IMR-90 (cell line): ENCODE data around the gene STOX2. TPM values are rescaled to one million over a fixed set of nuclear protein-coding genes. Genes with fewer than 3 reads are reported as not detected.

Experiments
- ATAC-seq: fragments of 200-7000 bp; cut with Tn5 transposase; 2 replicates; pipeline ENCODE4 v1.9.1; 2020; ENCODE audit warnings: low read depth, mild to moderate bottlenecking, moderate library complexity
- BruUV-seq: library from RNA; stranded (reverse); fragments of 400-500 nt; replicated peaks from 2 replicates; lab custom pipeline; 2021; lab: Mats Ljungman, UMichigan
- CTCF ChIA-PET: fragments of 300-600 bp; formaldehyde crosslinking; extraction: SDS; loops from one replicate; lab custom pipeline; 2021; ENCODE audit warnings: antibody characterized with exemption; lab: Yijun Ruan, JAX
- POLR2A ChIA-PET: fragments of 300-600 bp; sonication (Branson Sonifier 250); formaldehyde crosslinking; loops from one replicate; lab custom pipeline; 2022; ENCODE audit warnings: antibody characterized with exemption; ENCODE audit not compliant: unreplicated experiment; lab: Charles Lee
- DNase-seq: peaks from one replicate; pipeline ENCODE4 v3.0.0; 2013
- H2AFZ ChIP-seq: replicated peaks from 2 replicates; pipeline ENCODE3; 2013; ENCODE audit warnings: low read length, mild to moderate bottlenecking; ENCODE audit not compliant: poor library complexity
- H2AK5ac ChIP-seq: 2 replicates; pipeline ENCODE4 v1.6.1; 2013; ENCODE audit warnings: low read depth, low read length, inconsistent platforms
- H2AK9ac ChIP-seq: replicated peaks from 2 replicates; pipeline ENCODE3; 2013; ENCODE audit warnings: mild to moderate bottlenecking, low read depth, low read length, moderate library complexity; ENCODE audit not compliant: poor library complexity
- H2BK120ac ChIP-seq: 2 replicates; pipeline ENCODE4 v1.6.1; 2013; ENCODE audit warnings: low read depth, low read length, inconsistent platforms
- H2BK15ac ChIP-seq: 3 replicates; pipeline ENCODE4 v1.6.1; 2013; ENCODE audit warnings: low read depth, low read length, inconsistent platforms
- H2BK20ac ChIP-seq: 2 replicates; pipeline ENCODE4 v1.6.1; 2013; ENCODE audit warnings: low read depth, mild to moderate bottlenecking, inconsistent platforms, low read length, moderate library complexity
- H2BK5ac ChIP-seq: 2 replicates; pipeline ENCODE4 v1.6.1; 2013; ENCODE audit warnings: mild to moderate bottlenecking, low read depth, low read length, inconsistent platforms; ENCODE audit not compliant: poor library complexity, severe bottlenecking
- H3K14ac ChIP-seq: replicated peaks from 2 replicates; pipeline ENCODE4 v1.6.1; 2013; ENCODE audit warnings: low read depth, low read length, inconsistent platforms
- H3K18ac ChIP-seq: 2 replicates; pipeline ENCODE4 v1.6.1; 2013; ENCODE audit warnings: low read depth, low read length, control low read depth
- H3K23ac ChIP-seq: 2 replicates; pipeline ENCODE4 v1.6.1; 2013; ENCODE audit warnings: low read depth, low read length, inconsistent platforms
- H3K27ac ChIP-seq: 2 replicates; pipeline ENCODE4 v1.5.1; 2013; ENCODE audit warnings: mild to moderate bottlenecking, control low read depth, low read length; ENCODE audit not compliant: insufficient read depth
- H3K27me3 ChIP-seq: 2 replicates; pipeline ENCODE4 v1.6.1; 2013; ENCODE audit warnings: low read length; ENCODE audit not compliant: control insufficient read depth, insufficient read depth
- H3K36me3 ChIP-seq: 2 replicates; pipeline ENCODE4 v1.6.1; 2013; ENCODE audit warnings: low read length, mixed read lengths; ENCODE audit not compliant: control insufficient read depth, insufficient read depth
- H3K4ac ChIP-seq: 2 replicates; pipeline ENCODE4 v1.6.1; 2013; ENCODE audit warnings: low read depth, low read length, inconsistent platforms
- H3K4me1 ChIP-seq: 2 replicates; pipeline ENCODE4 v1.6.1; 2013; ENCODE audit warnings: low read length, mixed read lengths; ENCODE audit not compliant: control insufficient read depth, insufficient read depth
- H3K4me2 ChIP-seq: 2 replicates; pipeline ENCODE4 v1.6.1; 2013; ENCODE audit warnings: low read depth, mild to moderate bottlenecking, control low read depth, low read length, moderate library complexity
- H3K4me3 ChIP-seq: 2 replicates; pipeline ENCODE4 v1.5.1; 2013; ENCODE audit warnings: low read depth, mild to moderate bottlenecking, control low read depth, low read length, moderate library complexity; ENCODE audit not compliant: insufficient read depth
- H3K56ac ChIP-seq: 2 replicates; pipeline ENCODE4 v1.6.1; 2013; ENCODE audit warnings: low read length, inconsistent platforms; ENCODE audit not compliant: insufficient read depth; ENCODE audit errors: extremely low read depth
- H3K79me1 ChIP-seq, 2 experiments: 2 replicates each; pipeline ENCODE4 v1.6.1; 2013; ENCODE audit warnings: low read length in 2 of 2, inconsistent platforms in 1 of 2, low read depth in 1 of 2
- H3K9ac ChIP-seq: 2 replicates; pipeline ENCODE4 v1.6.1; 2013; ENCODE audit warnings: low read depth, low read length, control low read depth
- H3K9me1 ChIP-seq: 2 replicates; pipeline ENCODE4 v1.6.1; 2013; ENCODE audit warnings: low read length, inconsistent platforms; ENCODE audit not compliant: insufficient read depth
- H3K9me3 ChIP-seq: 2 replicates; pipeline ENCODE4 v1.6.1; 2013; ENCODE audit warnings: low read length; ENCODE audit not compliant: control insufficient read depth, insufficient read depth
- H4K20me1 ChIP-seq: 2 replicates; pipeline ENCODE4 v1.6.1; 2013; ENCODE audit warnings: low read length, inconsistent platforms; ENCODE audit not compliant: insufficient read depth
- H4K5ac ChIP-seq: 2 replicates; pipeline ENCODE4 v1.6.1; 2013; ENCODE audit warnings: mild to moderate bottlenecking, low read depth, low read length, control low read depth
- H4K8ac ChIP-seq, 2 experiments: 2 replicates each; pipeline ENCODE4 v1.6.1; 2013; ENCODE audit warnings: low read depth in 2 of 2, low read length in 2 of 2, control low read depth in 1 of 2, inconsistent platforms in 1 of 2
- H4K91ac ChIP-seq: 2 replicates; pipeline ENCODE4 v1.6.1; 2013; ENCODE audit warnings: low read depth, low read length, inconsistent platforms; ENCODE audit not compliant: insufficient read depth
- BHLHE40 ChIP-seq: fragments of 150-350 bp; IDR thresholded peaks from 2 replicates; pipeline ENCODE4 v1.6.1; 2016; ENCODE audit warnings: mild to moderate bottlenecking, low read depth, low read length
- CEBPB ChIP-seq: IDR thresholded peaks from 2 replicates; pipeline ENCODE4 v1.6.1; 2012; ENCODE audit warnings: low read depth, low read length, improper control_type of control experiment
- FOS ChIP-seq: fragments of 150-350 bp; IDR thresholded peaks from 2 replicates; pipeline ENCODE4 v1.6.1; 2016; ENCODE audit warnings: low read depth, low read length
- MAFK ChIP-seq: IDR thresholded peaks from 2 replicates; pipeline ENCODE4 v1.6.1; 2012; ENCODE audit warnings: low read depth, low read length, improper control_type of control experiment
- MAZ ChIP-seq: IDR thresholded peaks from 2 replicates; pipeline ENCODE4 v1.6.1; 2012; ENCODE audit warnings: low read depth, mild to moderate bottlenecking, low read length, improper control_type of control experiment, moderate library complexity, borderline replicate concordance
- NFE2L2 ChIP-seq: fragments of 150-350 bp; IDR thresholded peaks from 2 replicates; pipeline ENCODE4 v1.6.1; 2016; ENCODE audit warnings: low read depth, mild to moderate bottlenecking, low read length
- POLR2A ChIP-seq: IDR thresholded peaks from 2 replicates; pipeline ENCODE4 v1.6.1; 2012; ENCODE audit warnings: mild to moderate bottlenecking, low read depth, low read length
- RAD21 ChIP-seq: IDR thresholded peaks from 2 replicates; pipeline ENCODE4 v1.6.1; 2012; ENCODE audit warnings: low read length, improper control_type of control experiment
- RCOR1 ChIP-seq: IDR thresholded peaks from 2 replicates; pipeline ENCODE4 v1.6.1; 2012; ENCODE audit warnings: mild to moderate bottlenecking, low read length, improper control_type of control experiment; ENCODE audit not compliant: insufficient replicate concordance
- WGBS, 2 experiments: methylation state at CpG; one replicate each; pipeline versions ENCODE4 v1.1.5 to v1.1.7; 2013; ENCODE audit warnings: missing lambda C conversion rate in 2 of 2; ENCODE audit not compliant: insufficient read length in 1 of 2; ENCODE audit errors: extremely low coverage in 2 of 2; 5-methylcytosine and 5-hydroxymethylcytosine counted together
- dilution Hi-C: fragments of 300-500 bp; cut with HindIII; formaldehyde crosslinking; loops from one replicate; pipeline ENCODE4 v1.14.3; 2018; ENCODE audit warnings: low sequenced_read_pairs; ENCODE audit not compliant: unreplicated experiment
- in situ Hi-C: fragments of 300-500 bp; cut with MboI; formaldehyde crosslinking; loops from 3 replicates; pipeline ENCODE4 v1.14.3; 2019; ENCODE audit warnings: low sequenced_read_pairs, inconsistent platforms, mixed read lengths
- intact Hi-C: fragments of 100-400 bp; cut with micrococcal nuclease; formaldehyde crosslinking; loops from 2 replicates; pipeline ENCODE4 v1.10.0; 2022
- polyA plus RNA-seq, 3 experiments: library from polyadenylated mRNA; depleted of rRNA; stranded (reverse); fragments of >200 nt; gene quantifications; 2 replicates each; pipeline ENCODE4 v1.2.3, GENCODE V29; 2012; ENCODE audit warnings: low replicate concordance in 1 of 3
- total RNA-seq: library from RNA; depleted of rRNA; stranded (reverse); fragments of >200 nt; gene quantifications from 2 replicates; pipeline ENCODE4 v1.2.3, GENCODE V29; 2012

STOX2 gene
- total and polyA plus RNA-seq, 2 of the 4 experiments (the other 2 are of a cell fraction), result 1.1 to 5.4 TPM

DNA sequence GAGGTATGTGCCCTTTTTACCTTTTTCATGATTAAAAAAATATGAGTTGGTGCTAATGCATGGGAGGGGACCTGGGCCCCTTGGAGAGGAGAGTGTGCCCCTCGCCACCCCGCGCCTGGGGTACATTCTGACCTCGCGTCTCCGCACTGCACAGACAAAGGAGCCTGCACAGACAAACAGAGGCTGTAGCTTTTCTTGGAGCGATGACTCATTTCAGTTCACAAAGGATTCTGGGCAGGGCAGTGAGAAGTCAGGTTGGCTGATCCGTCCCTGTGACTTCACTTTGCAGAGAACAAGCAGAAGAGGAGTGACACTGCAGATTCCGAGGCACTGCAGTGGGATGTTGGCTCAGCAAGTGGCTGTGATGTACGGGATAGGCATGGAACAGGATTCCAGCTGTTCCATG lies 82.9 kb downstream of the STOX2 start:
- H3K4ac ChIP-seq, result peak overlapping the region; percentile 91
- peak; percentile 95 for DNase-seq
- peak overlapping the region; percentile 70 for H3K18ac ChIP-seq
- H3K14ac ChIP-seq, result peak overlapping the region; percentile 79
- peak overlapping the region; percentile 88 for H2AFZ ChIP-seq
- H2AK9ac ChIP-seq, result peak overlapping the region; percentile 86
- H3K27me3 ChIP-seq, result no peaks in the 10 kb centered on the region
- H3K4me2 ChIP-seq, result peak overlapping the region; percentile 89
- dilution Hi-C loops (no loop called here), intact Hi-C loops (loop anchor here (1.0 to 10.0 kb wide), 6 partner anchors 29 to 179 kb away; partner anchors contain the start of gene STOX2), in situ Hi-C loops (no loop called here)
- H3K27ac ChIP-seq, result peak overlapping the region; percentile 92
- TF ChIP-seq POLR2A (0 out of 2 replicates have a peak, but pooled peaks have one; percentile 61), NFE2L2 (peak; percentile 95), FOS (peak; percentile 91), MAFK (peak; percentile 77), MAZ (no peak), BHLHE40 (peak; percentile 38; the same call in 1 of the 2 replicates), RCOR1 (no peak), RAD21 (no peak), CEBPB (peak; percentile 30; the same call in 1 of the 2 replicates)
- H4K5ac ChIP-seq, result peak overlapping the region; percentile 82
- peak; percentile 82 for ATAC-seq
- H3K4me3 ChIP-seq, result peak overlapping the region; percentile 34
- peak overlapping the region; percentile 45; the same call in 1 of the 2 replicates for H2AK5ac ChIP-seq
- H3K9me3 ChIP-seq, result no peaks in the 10 kb centered on the region
- peak overlapping the region; percentile 81 for H3K56ac ChIP-seq
- peak overlapping the region; percentile 93 for H2BK120ac ChIP-seq
- WGBS, 2 experiments, result 0% methylated on average over 3 of the region's 10 CpGs; no CpG with 5 or more reads in 1 of the 2 experiments
- ChIA-PET CTCF (interaction anchor here (1.2 to 1.4 kb wide), 2 partner anchors 112 kb away, joined by 3 read pairs; no protein-coding TSS in a partner anchor), POLR2A (interaction anchor here (1.1 to 1.7 kb wide), 3 partner anchors 9 to 54 kb away, joined by 3 to 7 read pairs (median 3); no protein-coding TSS in a partner anchor)
- H2BK15ac ChIP-seq, result peak overlapping the region; percentile 73; the same call in 2 of the 3 replicates
- peak overlapping the region; percentile 16 to 70; a peak in 3 of 4 replicates for H4K8ac ChIP-seq
- no TSS peak for BruUV-seq
- H3K4me1 ChIP-seq, result peaks cover 18% of the 10 kb centered on the region
- H3K79me1 ChIP-seq, result peaks cover 0 to 4% of the 10 kb centered on the region in 2 experiments; a peak in 1 of 4 replicates
- H4K20me1 ChIP-seq, result no peaks in the 10 kb centered on the region
- peak overlapping the region; percentile 89 for H4K91ac ChIP-seq
- peak overlapping the region; percentile 90 for H2BK5ac ChIP-seq
- H3K9me1 ChIP-seq, result peaks cover 9% of the 10 kb centered on the region; the same call in 1 of the 2 replicates
- peaks cover 5% of the 10 kb centered on the region; the same call in 1 of the 2 replicates for H3K36me3 ChIP-seq
- H2BK20ac ChIP-seq, result peak overlapping the region; percentile 80
- H3K9ac ChIP-seq, result peak overlapping the region; percentile 81
- H3K23ac ChIP-seq, result peak overlapping the region; percentile 95
